ENCODE results near the gene HOXB5.
A peak's percentile ranks its signal among the peaks of the same experiment; 100 is the strongest.

Gene HOXB5

GRCh38 chr17:48587276-48588073, 6.1 kb downstream of the HOXB5 start:
- peak overlapping the region; percentile 29 for H3K4me3 Mint-ChIP-seq
- peak overlapping the region; percentile 21 for H3K27ac Mint-ChIP-seq
- H3K27me3 Mint-ChIP-seq (ENCODE audit: low read depth), result peaks cover 82% of the 10 kb centered on the region
- H3K36me3 Mint-ChIP-seq (ENCODE audit: low read depth), result peaks cover 7% of the 10 kb centered on the region
- peaks cover 49% of the 10 kb centered on the region for H3K4me1 Mint-ChIP-seq (ENCODE audit: low read depth)
- H3K9me3 Mint-ChIP-seq, result no peaks in the 10 kb centered on the region

GRCh38 chr17:48586355-48587258, 7.0 kb downstream of the HOXB5 start:
- Mint-ChIP-seq H3K4me3 (peak overlapping the region; percentile 93), H3K4me1 (ENCODE audit: low read depth) (peaks cover 53% of the 10 kb centered on the region), H3K27me3 (ENCODE audit: low read depth) (peaks cover 82% of the 10 kb centered on the region), H3K36me3 (ENCODE audit: low read depth) (peaks cover 7% of the 10 kb centered on the region), H3K27ac (peak overlapping the region; percentile 12), H3K9me3 (no peaks in the 10 kb centered on the region)

GRCh38 chr17:48584223-48584741, 9.3 kb downstream of the HOXB5 start:
- Mint-ChIP-seq H3K36me3 (ENCODE audit: low read depth) (peaks cover 7% of the 10 kb centered on the region), H3K4me1 (ENCODE audit: low read depth) (peaks cover 63% of the 10 kb centered on the region), H3K4me3 (peak overlapping the region; percentile 93), H3K27me3 (ENCODE audit: low read depth) (peaks cover 83% of the 10 kb centered on the region), H3K27ac (no peak overlapping the region), H3K9me3 (no peaks in the 10 kb centered on the region)

- no peak overlapping the region for H3K27ac Mint-ChIP-seq
- peak overlapping the region; percentile 93 for H3K4me3 Mint-ChIP-seq
- H3K36me3 Mint-ChIP-seq (ENCODE audit: low read depth), result peaks cover 8% of the 10 kb centered on the region
- peaks cover 83% of the 10 kb centered on the region for H3K27me3 Mint-ChIP-seq (ENCODE audit: low read depth)
- H3K9me3 Mint-ChIP-seq, result no peaks in the 10 kb centered on the region
- peaks cover 66% of the 10 kb centered on the region for H3K4me1 Mint-ChIP-seq (ENCODE audit: low read depth)
Observed at GRCh38 chr17:48583708-48584222, 9.8 kb downstream of the HOXB5 start.

GRCh38 chr17:48582750-48583069, 10.9 kb downstream of the HOXB5 start:
- H3K4me1 Mint-ChIP-seq (ENCODE audit: low read depth), result peaks cover 64% of the 10 kb centered on the region
- no peaks in the 10 kb centered on the region for H3K9me3 Mint-ChIP-seq
- peaks cover 8% of the 10 kb centered on the region for H3K36me3 Mint-ChIP-seq (ENCODE audit: low read depth)
- H3K27ac Mint-ChIP-seq, result no peak overlapping the region
- H3K27me3 Mint-ChIP-seq (ENCODE audit: low read depth), result peaks cover 77% of the 10 kb centered on the region
- peak overlapping the region; percentile 70 for H3K4me3 Mint-ChIP-seq

- Mint-ChIP-seq H3K4me1 (ENCODE audit: low read depth) (peaks cover 53% of the 10 kb centered on the region), H3K27me3 (ENCODE audit: low read depth) (peaks cover 54% of the 10 kb centered on the region), H3K27ac (peak overlapping the region; percentile 54), H3K9me3 (no peaks in the 10 kb centered on the region), H3K4me3 (peak overlapping the region; percentile 94), H3K36me3 (ENCODE audit: low read depth) (peaks cover 15% of the 10 kb centered on the region)
Observed at GRCh38 chr17:48579760-48580554, 13.6 kb downstream of the HOXB5 start.

GRCh38 chr17:48579471-48579759, 14.2 kb downstream of the HOXB5 start:
- H3K27me3 Mint-ChIP-seq (ENCODE audit: low read depth), result peaks cover 53% of the 10 kb centered on the region
- H3K36me3 Mint-ChIP-seq (ENCODE audit: low read depth), result peaks cover 15% of the 10 kb centered on the region
- H3K4me3 Mint-ChIP-seq, result peak overlapping the region; percentile 94
- H3K4me1 Mint-ChIP-seq (ENCODE audit: low read depth), result peaks cover 53% of the 10 kb centered on the region
- H3K9me3 Mint-ChIP-seq, result no peaks in the 10 kb centered on the region
- no peak overlapping the region for H3K27ac Mint-ChIP-seq

- H3K9me3 Mint-ChIP-seq, result no peaks in the 10 kb centered on the region
- H3K4me3 Mint-ChIP-seq, result peak overlapping the region; percentile 94
- H3K27me3 Mint-ChIP-seq (ENCODE audit: low read depth), result peaks cover 48% of the 10 kb centered on the region
- peaks cover 53% of the 10 kb centered on the region for H3K4me1 Mint-ChIP-seq (ENCODE audit: low read depth)
- peak overlapping the region; percentile 87 for H3K27ac Mint-ChIP-seq
- peaks cover 18% of the 10 kb centered on the region for H3K36me3 Mint-ChIP-seq (ENCODE audit: low read depth)
Observed at GRCh38 chr17:48578616-48579470, 14.7 kb downstream of the HOXB5 start.

GRCh38 chr17:48577946-48578615, 15.5 kb downstream of the HOXB5 start, which contains the start of gene HOXB4:
Gene HOXB4, minus strand, starts transcription at chr17:48578350. Its CDS starts 31 bp downstream, at chr17:48578319.
- Mint-ChIP-seq H3K9me3 (no peaks in the 10 kb centered on the region), H3K4me1 (ENCODE audit: low read depth) (peaks cover 58% of the 10 kb centered on the region), H3K4me3 (peak within 1 kb of the TSS; percentile 94), H3K36me3 (ENCODE audit: low read depth) (peaks cover 19% of the 10 kb centered on the region), H3K27me3 (ENCODE audit: low read depth) (peaks cover 42% of the 10 kb centered on the region), H3K27ac (peak within 1 kb of the TSS; percentile 87)

- Mint-ChIP-seq H3K27me3 (ENCODE audit: low read depth) (peaks cover 37% of the 10 kb centered on the region), H3K27ac (peak overlapping the region; percentile 67), H3K36me3 (ENCODE audit: low read depth) (peaks cover 19% of the 10 kb centered on the region)
Observed at GRCh38 chr17:48577330-48577945, 16.1 kb downstream of the HOXB5 start.

GRCh38 chr17:48576479-48577309, 16.9 kb downstream of the HOXB5 start:
- peaks cover 34% of the 10 kb centered on the region for H3K27me3 Mint-ChIP-seq (ENCODE audit: low read depth)
- H3K36me3 Mint-ChIP-seq (ENCODE audit: low read depth), result peaks cover 21% of the 10 kb centered on the region
- no peaks in the 10 kb centered on the region for H3K9me3 Mint-ChIP-seq
- peaks cover 48% of the 10 kb centered on the region for H3K4me1 Mint-ChIP-seq (ENCODE audit: low read depth)
- H3K27ac Mint-ChIP-seq, result peak overlapping the region; percentile 49
- peak overlapping the region; percentile 85 for H3K4me3 Mint-ChIP-seq

More at GRCh38 chr17:48577330-48577945, 16.1 kb downstream of the HOXB5 start:
- H3K4me1 Mint-ChIP-seq (ENCODE audit: low read depth), result peaks cover 51% of the 10 kb centered on the region
- H3K4me3 Mint-ChIP-seq, result peak overlapping the region; percentile 85
- H3K9me3 Mint-ChIP-seq, result no peaks in the 10 kb centered on the region

Data from T-helper 1 cell treated with Interleukin-12 subunit alpha and Interleukin-12 subunit beta and Interleukin-4 antibody, amounts not matched to agents 30 μg/mL and 1 μg/mL, for 36 hours (primary cell).